Right forelimb (tissue), 1 donor: Measurements from ENCODE around the gene FJX1.
A peak's percentile ranks its signal among the peaks of the same experiment; 100 is the strongest.
"Not testable (repeated sequence)": the region's sequence is repeated elsewhere in the genome, so short reads cannot be mapped to it uniquely, and the experiment has no call there.

ENCODE experiments used
- DNase-seq: peaks from one replicate; pipeline ENCODE4 v3.0.0-alpha.2; 2018

The FJX1 gene

DNA sequence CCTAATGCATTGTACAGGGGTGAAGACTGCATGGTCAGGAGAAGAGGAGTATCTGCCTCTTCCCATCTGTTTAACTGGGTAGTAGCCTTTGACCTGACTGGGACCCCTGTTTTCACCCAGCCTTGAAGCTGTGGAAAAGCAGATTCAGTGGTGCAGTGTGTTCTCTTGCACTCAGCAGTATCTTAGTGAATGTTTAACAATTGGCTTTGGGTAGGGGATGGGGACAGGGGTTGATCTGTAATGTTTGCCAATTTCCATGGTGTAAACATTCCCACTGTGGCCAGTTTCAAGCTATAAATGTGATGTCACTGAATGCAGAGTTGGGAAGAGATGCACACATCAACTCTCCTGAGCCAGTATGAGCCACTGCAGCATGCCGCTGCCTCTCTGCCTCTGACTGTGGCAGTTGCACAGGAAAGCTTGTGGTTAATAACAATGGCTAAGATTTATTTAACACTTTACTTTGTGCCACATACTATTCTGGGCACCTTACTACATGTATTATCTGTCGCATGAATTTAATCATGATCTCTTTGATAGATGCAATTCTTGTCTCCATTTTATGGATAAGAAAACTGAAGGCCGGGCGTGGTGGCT is 15.7 kb downstream of the FJX1 start:
- DNase-seq = no peak

DNA sequence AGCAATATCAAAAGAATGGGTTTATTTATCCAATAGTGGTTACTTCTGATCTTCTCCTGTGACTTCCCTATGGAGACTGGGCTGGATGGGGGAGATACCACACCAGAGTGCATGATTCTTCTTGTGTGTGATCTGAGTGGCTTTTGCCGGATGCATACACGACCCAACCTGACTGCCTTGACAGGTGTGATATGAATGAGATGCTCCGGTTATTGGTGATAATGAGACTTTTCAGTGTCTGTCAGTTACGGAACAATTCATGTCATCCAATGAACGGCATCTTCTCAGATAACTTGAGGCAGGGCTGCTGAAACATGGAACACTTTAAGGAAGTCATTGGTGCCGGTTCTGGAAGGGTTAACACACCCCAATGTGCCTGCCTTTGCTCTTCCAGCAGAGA is 17.7 kb downstream of the FJX1 start:
- no peak for DNase-seq

DNA sequence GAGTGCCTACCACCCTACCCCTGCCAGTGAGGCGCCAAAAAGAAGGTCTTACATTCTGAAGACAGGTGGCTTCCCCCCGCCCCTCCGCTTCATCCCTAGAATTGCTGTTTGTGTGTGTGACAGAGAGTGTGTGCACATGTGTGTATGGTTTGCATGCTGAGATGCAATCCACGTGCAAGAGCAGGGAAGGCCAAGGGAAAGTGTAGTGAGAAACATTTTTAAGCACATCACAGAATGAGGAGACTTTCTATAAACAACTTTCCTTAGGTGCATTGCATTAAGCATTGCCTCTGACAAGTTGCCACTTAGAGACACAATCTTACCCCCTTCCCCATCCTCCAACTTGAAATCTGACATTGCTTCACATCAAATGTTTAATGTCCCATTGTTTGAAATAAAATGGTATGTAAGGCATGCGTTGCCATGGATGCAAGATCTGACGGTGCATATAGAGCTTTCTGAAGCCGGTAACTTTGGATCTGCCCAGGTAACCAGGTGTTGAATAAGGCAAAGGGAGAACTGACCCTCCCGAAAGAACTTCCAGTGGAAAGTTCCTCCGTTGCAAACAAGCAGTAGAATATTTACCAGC is 21.4 kb downstream of the FJX1 start:
- DNase-seq = no peak

DNA sequence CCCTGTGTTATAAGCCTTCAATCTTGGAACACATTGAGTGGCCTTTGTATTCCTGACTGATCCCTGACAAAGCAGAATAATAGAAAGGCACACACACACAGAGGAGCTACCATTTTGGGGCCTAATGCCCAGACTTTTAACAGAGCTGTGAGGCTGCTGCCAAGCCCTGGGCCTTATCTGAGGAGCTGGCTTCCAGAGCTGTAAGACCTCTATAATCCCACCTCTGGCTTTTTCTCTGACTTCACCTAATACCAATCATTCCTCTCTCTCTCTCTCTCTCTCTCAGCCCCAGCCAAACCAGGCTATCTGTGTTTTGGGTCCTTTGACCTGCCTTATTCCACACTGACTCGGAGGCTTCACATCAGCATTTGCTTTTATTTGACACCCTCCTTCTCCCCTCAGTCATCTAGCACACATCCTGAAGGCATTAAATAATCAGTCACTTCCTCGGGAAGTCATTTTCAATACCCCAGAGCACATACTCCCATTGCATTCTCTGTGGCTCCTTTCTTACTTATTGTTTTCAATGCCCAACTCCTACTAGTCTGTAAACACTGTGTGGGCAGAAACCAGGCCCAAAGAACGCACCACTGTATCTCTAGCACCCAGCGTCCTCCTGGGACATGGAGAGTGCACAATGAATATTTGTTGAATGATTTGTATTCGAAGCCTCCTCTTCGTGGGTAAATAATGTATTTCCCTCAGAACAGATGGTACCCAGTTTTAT is 23.1 kb downstream of the FJX1 start:
- no peak for DNase-seq

- no peak for DNase-seq
These were observed 23.7 kb downstream of the FJX1 start for GRCh38 chr11:35641964-35642363.

GRCh38 chr11:35647421-35648093 is 29.3 kb downstream of the FJX1 start:
- no peak for DNase-seq

- DNase-seq = no peak
These were observed 31.7 kb downstream of the FJX1 start for GRCh38 chr11:35650006-35650405.

GRCh38 chr11:35650467-35650866 is 32.2 kb downstream of the FJX1 start:
- DNase-seq = no peak

DNA sequence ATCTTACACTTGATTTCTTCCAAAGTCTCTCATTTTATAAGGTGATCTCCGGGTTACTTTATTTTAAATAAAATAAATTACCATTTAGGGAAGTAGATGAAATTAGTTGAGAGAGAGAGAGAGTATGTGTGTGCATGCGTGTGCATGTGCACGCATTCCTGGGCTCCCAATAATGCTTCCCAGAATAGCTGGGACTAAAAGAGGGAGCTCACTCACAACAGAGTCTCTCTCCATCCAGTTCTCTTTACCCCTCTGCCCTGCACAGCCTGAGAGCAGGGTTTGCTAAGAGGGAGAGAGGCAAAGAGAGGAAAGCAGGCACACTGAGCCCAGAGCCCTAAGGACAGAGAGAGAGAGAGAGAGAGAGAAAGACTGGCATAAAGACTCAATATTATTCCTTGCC is 33.0 kb downstream of the FJX1 start:
- no peak for DNase-seq

DNA sequence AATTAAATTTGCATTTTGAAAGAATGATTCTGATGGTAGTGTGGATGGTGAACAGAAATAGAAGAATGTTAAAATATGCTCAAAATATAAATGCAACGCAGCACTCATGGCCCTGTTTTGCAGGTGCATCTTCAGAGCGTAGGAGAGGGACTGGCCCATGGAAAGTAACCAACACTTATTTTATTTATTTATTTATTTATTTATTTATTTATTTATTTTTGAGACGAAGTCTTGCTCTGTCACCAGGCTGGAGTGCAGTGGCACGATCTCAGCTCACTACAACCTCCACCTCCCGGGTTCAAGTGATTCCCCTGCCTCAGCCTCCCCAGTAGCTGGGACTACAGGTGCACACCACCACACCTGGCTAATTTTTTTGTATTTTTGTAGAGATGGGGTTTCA is 34.5 kb downstream of the FJX1 start:
- not testable (repeated sequence) for DNase-seq

- no peak for DNase-seq
These were observed 36.5 kb downstream of the FJX1 start for GRCh38 chr11:35654711-35655110.

- DNase-seq = no peak
These were observed 37.0 kb downstream of the FJX1 start for GRCh38 chr11:35655254-35655653.

DNA sequence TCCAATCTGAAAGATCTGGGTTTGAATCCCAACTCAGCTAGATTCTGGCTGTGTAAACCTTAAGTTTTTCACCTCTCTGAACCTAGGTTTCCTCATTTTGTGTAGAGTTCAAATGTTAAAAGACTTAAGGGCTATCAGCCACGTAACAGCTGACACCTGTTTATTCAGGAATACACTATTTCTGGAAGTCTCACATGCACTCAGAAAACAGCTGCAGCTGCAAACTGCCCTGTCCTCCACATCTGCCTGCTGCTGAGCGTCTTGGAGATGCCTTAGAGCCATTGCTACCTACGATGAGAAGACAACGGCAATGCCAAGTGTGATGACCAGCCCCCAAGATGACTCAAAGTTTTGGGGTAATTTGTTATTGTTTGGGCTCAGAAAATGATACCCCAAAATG is 37.6 kb downstream of the FJX1 start:
- DNase-seq = no peak

- no peak for DNase-seq
These were observed 40.0 kb downstream of the FJX1 start for GRCh38 chr11:35658020-35658948.

GRCh38 chr11:35661534-35661933 is 43.3 kb downstream of the FJX1 start:
- no peak for DNase-seq

- no peak for DNase-seq
These were observed 43.9 kb downstream of the FJX1 start for GRCh38 chr11:35662061-35662648.

- peak; percentile 90 for DNase-seq
These were observed 44.6 kb downstream of the FJX1 start, which contains the start of gene TRIM44 for GRCh38 chr11:35662649-35663407. TSS of gene TRIM44 (plus strand) at chr11:35662775. CDS start at chr11:35663112, 337 bp downstream.

DNA sequence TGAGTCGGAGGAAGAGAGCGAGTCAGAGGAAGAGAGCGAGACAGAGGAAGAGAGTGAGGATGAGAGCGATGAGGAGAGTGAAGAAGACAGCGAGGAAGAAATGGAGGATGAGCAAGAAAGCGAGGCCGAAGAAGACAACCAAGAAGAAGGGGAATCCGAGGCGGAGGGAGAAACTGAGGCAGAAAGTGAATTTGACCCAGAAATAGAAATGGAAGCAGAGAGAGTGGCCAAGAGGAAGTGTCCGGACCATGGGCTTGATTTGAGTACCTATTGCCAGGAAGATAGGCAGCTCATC is 45.1 kb downstream of the FJX1 start:
- DNase-seq = no peak

DNA sequence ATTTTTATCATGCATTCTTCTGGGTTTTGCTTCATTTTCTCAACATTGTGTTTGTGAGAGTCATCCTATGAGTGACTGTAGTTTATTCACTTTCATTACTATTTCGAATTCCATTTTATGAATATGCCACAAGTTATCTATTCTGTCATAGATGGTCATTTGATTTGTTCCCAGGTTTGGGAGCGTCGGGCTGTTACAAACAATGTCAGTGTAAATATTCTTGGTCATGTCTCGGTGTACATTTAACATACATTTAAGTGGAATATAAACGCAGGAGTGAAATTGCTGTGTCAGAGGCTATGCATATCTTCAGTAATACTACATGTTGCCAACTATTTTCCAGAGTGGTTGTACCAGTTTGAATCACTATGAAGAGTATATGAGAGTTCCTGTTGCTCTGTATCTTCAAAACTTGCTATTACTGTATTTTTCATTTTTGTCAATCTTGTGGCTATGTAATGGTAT is 46.7 kb downstream of the FJX1 start:
- no peak for DNase-seq

- no peak for DNase-seq
These were observed 49.0 kb downstream of the FJX1 start for GRCh38 chr11:35667257-35667656.

DNA sequence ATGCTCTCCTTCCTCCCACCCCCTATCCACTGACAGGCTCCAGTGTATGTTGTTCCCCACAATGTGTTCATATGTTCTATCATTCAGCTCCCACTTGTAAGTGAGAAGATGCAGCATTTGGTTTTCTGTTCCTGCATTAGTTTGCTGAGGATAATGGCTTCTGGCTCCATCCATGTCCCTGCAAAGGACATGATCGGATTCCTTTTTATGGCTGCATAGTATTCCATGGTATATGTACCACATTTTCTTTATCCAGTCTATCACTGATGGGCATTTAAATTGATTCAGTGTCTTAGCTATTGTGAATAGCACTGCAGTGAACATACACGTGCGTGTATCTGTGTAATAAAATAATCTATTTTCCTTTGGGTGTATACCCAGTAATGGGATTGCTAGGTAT is 50.1 kb downstream of the FJX1 start:
- DNase-seq = not testable (repeated sequence)
